ENCODE data around the gene HLTF.

- TF ChIP-seq EP300 (IDR thresholded peaks at IDR 0.05) (no peak), POLR2A (IDR thresholded peaks at IDR 0.05) (no peak), POLR2AphosphoS5 (IDR thresholded peaks at IDR 0.05) (no peak), CTCF (IDR thresholded peaks at IDR 0.05) (no peak)
Observed at GRCh38 chr3:149058198-149058597, 28.1 kb downstream of the HLTF start.
